GM23338 (cell line): ENCODE results near the gene CYTH1.

Experiments
- CTCF ChIP-seq, 2 experiments: fragments of 200-600 bp in 1 of 2; sonication (generic) in 1 of 2; conservative IDR thresholded peaks; 2 replicates each; pipeline versions ENCODE4 v1.5.1 to v1.6.1; 2016 to 2017; ENCODE audit warnings: antibody characterized with exemption in 2 of 2, low read depth in 2 of 2, mild to moderate bottlenecking in 2 of 2, moderate library complexity in 1 of 2
- JUNB ChIP-seq: IDR thresholded peaks from one replicate; pipeline ENCODE4 v1.6.1; 2016; ENCODE audit warnings: antibody characterized with exemption; ENCODE audit not compliant: unreplicated experiment
- POLR2AphosphoS5 ChIP-seq: IDR thresholded peaks from 2 replicates; pipeline ENCODE4 v1.6.1; 2016; ENCODE audit warnings: antibody characterized with exemption, low read depth

- TF ChIP-seq CTCF (conservative IDR thresholded peaks at IDR 0.05; ENCODE audit: low read depth in 2 of 2) (no peak), JUNB (no peak), POLR2AphosphoS5 (no peak)
Observed at GRCh38 chr17:78665387-78665951, 116.6 kb downstream of the CYTH1 start.
